Occipital lobe (tissue), 2 donors: ENCODE results near the gene FBL. TPM values are rescaled to one million over a fixed set of nuclear protein-coding genes. Genes with fewer than 3 reads are reported as not detected.
"Not testable (repeated sequence)": the region's sequence is repeated elsewhere in the genome, so short reads cannot be mapped to it uniquely, and the experiment has no call there.

Experiments used
- DNase-seq: peaks from one replicate; lab custom pipeline; 2025; lab: John Stamatoyannopoulos, UW
- total RNA-seq: library from RNA; depleted of rRNA; stranded (reverse); fragments of >200 nt; gene quantifications from one replicate; pipeline ENCODE4 v1.2.3, GENCODE V29; 2014

FBL gene
- total RNA-seq, result 217 TPM

DNA sequence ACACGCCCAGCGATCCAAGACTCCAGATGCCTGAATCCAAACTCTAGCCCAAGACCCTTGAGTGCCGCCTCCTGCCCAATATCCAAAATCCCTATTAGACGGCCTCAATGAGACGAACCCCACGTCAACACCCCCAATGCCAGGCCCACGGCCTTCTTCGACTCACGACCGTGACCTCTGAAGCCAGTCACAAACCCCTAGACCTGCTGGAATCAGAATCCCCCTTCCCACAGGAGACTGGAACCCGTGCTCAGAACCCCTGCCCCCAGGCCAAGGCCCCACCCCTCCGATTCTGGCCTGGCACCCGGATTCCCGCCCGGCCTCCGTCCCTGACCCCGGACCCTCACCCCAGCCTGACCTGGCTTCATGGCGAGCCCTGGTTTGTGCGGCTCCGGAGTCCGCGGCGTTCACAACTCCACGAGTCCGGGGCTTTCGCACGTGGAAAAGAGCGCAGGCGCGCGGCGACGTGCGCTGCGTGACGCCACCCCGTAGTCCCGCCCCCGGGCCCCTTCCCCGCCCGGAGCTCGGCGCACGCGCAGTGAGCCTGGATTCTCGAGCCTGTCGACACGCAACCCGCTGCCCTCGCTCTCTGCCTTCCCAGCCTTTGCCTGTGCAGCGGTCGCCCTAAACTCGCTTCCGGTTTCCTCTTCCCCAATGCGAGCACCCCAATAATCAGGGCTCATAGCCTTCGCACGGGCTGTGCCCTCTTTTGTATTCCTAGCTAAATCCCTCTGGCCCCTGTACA, at the start of gene FBL:
TSS of gene FBL (minus strand) at position 447 of the 745 bp plus-strand sequence. CDS start at position 368, 79 bp downstream.
- DNase-seq, result peak; percentile 86

DNA sequence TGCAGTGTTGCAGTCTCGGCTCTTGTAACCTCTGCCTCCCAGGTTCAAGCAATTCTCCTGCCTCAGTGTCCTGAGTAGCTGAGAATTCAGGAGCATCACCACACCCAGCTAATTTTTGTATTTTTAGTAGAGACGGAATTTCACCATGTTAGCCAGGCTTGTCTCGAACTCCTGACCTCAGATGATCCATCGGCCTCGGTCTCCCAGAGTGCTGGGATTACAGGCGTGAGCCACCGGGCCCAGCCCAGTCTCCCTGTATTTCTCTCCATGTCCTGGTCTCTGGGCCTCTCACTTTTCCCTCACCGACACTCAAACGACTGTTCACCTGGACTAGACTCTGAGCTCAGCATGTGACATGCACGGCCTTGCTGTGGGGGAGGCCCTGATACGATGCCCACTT, 48.9 kb upstream of the FBL start:
- not testable (repeated sequence) for DNase-seq

DNA sequence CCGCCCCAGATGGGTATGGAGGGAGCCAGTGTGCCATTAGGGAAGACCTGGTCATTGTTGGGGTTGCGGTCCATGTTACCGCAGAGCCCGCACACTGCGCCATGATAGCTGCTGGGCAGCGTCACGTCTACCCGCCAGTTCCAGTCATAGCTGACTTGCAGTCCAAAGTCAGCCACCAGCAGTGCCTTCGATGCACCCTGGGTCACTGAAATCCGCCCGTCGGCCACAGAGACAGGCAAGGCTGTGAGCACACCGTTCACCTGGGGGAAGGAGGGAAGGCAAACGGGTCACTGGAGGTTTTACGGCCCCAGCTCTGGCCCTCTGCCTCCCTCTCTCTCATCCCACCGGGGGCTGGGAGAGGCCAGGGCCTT, 48.0 kb upstream of the FBL start:
- DNase-seq, result not testable (repeated sequence)

DNA sequence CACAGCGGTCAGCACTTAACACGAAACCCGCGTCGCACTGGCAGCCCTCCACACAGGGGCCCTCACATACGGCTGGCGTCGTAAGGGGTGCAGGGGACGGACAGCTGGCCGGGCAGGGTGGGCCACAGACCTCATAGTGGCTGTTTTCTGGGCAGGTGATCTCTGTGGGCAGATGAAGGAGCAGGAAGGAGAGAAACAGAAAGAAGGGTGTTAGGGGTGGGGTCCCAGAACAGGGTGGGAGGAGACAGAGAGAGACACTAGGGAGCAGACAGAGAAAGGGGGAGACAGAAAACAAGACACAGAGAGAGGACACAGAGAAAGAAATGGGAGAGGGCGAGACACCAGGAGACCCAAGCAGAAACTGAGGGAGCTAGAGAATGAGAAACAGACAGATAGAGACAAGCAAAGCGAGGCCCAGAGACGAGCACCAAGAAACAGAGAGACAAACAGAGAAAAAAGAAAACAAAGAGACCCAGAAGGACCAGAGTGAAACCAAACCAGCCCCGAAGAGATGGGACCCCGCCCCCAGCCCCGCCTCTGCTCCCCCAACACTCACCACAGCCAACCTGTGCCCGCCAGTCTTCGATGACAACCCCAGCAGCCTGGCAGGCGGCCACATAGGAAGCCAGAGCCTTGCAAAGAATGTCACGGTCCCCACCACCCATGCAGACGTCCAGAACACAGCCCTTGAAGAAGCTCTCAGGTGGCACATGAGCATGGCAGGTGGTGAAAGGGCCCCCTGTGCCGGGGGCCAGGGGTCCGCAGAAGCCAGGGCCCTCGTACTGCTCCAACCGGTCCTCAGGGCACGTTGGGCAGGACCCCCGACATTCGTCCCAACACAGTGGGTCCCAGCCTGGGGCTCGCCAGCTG, 47.4 kb upstream of the FBL start:
- DNase-seq, result not testable (repeated sequence)

DNA sequence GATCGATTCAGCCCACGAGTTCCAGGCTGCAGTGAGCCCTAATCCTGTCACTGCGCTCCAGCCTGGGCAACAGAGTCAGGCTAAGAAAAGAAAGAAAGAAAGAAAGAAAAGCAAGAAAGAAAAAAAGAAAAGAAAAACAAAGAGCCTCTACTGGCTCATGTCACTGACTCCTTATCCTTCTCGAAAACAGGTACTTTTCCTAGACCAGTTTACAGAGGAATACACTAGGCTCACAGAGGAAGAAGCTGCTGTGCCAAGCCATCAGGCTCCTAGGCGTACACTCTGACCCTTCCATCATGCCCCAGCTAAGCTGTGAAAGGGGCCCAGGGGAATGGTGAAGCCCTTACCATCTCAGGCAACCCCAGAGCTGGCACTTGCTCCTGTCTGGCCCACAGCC, 46.3 kb upstream of the FBL start:
- DNase-seq, result not testable (repeated sequence)

DNA sequence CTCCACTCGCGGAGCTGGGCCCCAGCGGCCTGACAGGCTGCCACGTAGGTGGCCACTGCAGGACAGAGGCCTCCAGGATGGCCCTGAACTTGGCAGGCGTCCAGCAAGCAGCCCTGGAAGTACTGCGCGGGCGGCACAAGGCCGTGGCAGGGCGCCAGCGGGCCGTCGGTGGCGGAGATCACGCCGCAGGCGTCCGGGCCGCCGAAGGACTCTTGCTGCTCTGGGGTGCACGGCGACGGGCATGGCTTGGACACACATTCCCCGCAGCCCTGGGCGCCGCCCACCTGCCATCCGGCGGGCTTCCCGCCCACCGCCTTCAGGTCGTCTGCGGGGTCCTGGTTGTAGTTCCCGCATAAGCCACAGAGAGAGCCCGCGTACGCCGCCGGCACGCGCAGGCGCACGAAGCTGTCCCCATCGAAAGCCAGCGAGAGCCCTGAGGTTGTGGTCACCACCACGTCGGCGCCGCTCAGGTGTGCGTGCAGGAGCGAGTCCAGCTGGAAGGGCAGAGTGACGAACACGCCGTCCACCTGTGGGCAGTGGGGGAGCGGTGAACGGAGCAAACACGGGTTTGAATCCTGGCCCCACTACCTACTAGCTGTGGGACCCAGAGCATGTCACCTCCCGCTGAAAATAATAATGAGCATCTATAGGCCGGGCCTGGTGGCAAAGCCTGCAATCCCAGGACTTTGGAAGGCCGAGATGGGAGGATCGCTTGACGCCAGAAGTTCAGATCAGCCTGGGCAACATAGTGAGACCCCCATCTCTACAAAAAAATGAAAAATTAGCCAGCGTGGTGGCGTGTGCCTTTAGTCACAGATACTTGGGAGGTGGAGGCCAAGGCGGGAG, 45.7 kb upstream of the FBL start:
- not testable (repeated sequence) for DNase-seq

DNA sequence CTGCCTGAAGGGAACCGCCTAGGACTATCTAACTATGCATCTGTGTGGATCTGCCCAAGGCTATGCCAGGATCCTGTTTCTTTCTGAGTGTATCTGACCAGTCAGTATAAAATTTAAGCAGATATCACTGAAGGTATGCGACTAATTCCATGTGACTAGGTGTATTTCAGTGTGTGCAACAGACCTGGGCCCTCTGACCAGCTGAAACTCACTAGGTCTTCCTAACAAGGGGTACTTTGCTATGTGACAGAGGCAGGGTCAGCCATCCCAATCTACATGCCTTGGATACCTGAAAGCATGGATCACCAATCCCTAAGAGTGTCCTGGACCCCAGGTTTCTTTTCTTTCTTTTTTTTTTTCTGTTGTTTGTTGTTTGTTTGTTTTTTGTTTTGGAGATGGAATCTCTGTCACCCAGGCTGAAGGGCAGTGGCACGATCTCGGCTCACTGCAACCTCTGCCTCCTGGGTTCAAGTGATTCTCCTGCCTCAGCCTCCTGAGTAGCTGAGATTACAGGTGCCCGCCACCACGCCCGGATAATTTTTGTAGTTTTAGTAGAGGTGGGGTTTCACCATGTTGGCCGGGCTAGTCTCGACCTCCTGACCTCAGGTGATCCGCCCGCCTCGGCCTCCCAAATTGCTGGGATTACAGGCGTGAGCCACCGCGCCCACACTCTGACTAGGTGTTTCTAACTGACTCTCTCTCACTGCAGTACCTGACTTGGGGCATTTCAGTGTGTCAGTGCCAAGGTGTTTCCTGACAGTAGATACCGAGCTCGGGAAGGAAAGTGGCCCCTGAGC, 44.8 kb upstream of the FBL start:
- DNase-seq, result no peak

DNA sequence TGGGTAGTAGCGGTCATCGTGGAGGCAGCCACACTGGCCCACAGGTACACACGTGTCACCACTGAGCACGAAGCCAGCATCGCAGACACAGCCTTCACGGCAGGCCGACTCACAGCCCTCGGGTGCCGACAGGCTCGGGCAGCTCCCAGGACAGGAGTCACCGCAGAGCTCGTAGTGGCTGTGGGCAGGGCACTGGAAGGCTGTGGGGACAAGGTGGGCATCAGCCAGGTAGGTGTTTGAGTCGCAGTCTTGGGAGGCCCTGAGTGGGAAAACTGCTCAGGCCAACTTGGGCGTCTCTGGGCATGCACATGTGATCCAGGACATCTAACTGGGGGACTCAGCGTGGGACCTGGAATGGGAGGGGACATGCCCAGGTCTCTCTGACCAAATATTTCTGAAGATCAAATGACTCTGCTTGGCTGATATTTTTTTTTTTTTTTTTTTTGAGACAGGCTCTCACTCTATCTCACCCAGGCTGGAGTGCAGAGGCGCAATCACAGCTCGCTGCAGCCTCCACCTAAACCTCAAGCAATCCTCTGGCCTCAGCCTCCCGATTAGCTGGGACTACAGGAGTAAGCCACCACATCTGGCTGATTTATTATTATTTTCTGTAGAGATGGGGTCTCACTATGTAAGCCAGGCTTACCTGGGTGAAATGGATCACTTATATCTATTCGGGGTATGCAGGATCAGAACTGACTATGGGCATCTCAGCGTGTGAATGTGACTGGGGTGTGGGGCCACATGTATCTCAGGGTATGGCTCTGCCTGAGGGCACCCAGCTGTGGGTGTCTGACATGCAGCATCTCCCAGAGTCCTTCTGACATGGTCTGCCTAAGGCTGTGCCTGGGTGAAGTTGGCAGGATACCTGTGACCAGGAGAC, 43.9 kb upstream of the FBL start:
- DNase-seq, result not testable (repeated sequence)

DNA sequence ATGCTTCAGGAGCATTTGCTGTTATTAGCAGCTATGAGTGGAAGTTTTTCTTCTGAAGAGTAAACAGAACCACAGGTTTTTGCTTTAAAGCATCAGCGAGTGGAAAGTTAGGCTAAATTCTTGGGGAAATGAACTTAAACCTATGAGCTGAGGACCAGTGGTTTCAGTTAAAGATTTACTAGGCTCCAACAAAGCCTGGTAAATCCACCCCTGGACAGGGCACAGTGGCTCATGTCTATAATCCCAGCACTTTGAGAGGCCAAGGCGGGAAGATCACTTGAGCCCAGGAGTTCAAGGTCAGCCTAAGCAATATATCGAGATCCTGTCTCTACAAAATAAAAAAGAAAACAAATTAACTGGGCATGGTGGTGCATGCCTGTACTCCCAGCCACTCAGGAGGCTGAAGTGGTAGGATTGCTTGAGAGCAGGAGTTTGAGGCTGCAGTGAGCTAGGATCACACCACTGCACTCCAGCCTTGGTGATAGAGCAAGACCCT, 41.3 kb upstream of the FBL start:
- not testable (repeated sequence) for DNase-seq

DNA sequence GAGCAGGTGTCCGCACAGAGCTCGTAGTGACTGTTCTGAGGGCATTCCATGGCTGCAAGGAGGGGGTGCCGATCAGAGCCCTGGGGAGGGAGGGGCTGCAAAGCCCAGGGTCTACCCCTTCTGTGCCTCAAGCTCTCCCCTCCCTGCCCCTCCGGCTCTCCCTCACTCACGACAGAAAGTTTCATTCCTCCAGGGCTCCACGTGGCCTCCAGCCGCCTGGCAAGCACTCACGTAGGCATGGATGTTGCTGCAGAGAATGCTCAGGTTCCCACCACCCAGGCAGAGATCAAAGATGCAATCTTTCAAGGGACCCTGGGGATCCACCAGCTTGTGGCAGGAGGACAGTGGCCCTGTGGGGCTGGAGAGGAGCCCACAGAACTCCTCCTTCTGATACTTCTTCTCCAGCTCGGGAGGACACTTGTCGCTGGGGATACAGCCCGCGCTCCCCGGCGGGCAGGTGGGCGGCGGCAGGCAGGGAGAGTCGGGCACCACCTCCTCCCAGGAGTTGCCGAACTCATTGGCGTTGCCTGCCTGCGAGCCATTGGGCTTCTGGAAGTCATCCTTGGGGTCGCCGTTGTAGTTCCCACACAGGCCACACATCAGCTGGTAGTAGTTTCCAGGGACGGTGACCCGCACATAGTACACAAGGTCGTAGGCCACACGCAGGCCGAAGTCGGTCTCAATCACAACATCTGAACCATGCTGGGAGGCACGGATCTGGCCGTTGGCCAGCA, 39.8 kb upstream of the FBL start:
- not testable (repeated sequence) for DNase-seq

DNA sequence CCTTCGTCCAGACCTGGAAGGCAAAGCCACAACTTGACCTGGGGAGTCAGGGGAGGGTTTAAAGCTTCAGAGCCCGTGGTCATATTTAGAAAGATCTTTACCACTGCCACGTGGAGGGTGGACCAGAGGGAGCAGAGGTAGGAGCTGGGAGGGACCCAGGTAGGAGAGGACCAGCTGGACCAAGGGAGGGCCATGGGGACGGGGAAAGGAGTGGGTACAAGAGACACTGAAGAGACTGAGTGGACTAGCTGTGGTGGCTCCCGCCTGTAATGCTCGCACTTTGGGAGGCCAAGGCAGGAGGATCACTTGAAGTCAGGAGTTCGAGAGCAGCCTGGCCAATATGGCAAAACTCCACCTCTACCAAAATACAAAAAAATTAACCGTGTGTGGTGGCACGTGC, 38.5 kb upstream of the FBL start:
- DNase-seq, result not testable (repeated sequence)

DNA sequence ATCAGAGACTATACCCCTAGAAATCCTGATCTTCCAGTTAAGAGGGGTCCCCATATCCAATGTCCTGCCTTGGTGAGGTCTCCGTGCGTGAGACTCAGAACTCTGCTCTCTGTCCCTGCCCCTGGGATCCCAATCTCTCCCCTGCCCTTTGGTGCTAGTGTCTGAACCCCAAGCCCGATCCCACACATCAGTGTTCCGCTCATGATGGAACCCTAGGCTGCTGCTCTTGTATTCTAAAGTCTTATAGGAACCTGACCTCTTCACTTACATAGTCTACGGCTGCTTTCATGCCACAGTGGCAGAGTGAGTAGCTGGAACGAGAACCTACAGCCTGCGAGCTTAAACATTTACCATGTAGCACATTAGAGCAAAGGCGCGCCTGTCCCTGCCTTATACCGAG, 36.5 kb upstream of the FBL start:
- DNase-seq, result not testable (repeated sequence)

DNA sequence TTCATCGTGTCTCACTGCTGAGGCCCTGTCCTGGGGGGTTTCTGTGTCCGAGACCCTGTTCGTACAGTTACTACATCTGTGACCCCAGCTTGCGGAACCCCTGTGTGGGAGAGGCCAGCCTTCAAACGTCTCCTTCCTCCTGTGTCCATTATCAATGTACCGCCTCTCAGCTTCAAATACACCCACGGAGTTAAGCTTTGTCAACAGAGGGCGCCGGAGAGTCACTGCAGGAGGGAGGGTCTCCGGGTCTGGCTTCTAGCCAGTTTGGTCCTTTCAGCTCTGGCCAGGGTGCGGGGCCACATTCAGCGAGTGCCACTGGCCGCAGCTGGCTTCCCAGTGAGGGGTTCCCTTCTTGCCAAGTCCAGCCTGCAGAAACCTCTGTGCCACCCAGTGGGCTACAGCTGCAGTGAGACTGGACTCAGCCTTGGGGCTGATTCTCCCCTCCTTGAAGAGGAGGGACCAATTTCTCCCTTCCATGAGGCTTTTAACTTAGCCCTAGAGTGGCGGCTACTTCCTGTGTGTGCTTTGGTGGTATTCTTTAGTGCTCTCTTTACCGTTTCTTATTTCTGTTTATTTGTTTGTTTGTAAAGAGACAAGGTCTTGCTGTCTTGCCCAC, 35.4 kb upstream of the FBL start:
- not testable (repeated sequence) for DNase-seq

DNA sequence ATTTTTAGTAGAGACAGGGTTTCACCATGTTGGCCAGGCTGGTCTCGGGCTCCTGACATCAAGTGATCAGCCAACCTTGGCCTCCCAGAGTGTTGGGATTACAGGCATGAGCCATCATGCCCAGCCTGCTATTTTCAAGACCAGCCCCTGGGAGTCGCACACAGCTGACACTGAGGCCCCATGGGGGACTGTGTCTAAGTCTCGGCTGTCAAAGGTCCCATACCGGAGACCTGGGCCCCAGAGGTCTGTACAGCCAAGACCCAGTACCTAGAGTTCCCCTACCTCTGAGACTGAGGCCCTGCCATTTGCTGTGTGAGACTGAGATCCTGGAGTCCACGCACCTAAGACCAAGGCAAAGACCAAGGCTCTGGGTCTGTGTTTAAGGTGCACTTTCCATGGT, 34.1 kb upstream of the FBL start:
- DNase-seq, result not testable (repeated sequence)

DNA sequence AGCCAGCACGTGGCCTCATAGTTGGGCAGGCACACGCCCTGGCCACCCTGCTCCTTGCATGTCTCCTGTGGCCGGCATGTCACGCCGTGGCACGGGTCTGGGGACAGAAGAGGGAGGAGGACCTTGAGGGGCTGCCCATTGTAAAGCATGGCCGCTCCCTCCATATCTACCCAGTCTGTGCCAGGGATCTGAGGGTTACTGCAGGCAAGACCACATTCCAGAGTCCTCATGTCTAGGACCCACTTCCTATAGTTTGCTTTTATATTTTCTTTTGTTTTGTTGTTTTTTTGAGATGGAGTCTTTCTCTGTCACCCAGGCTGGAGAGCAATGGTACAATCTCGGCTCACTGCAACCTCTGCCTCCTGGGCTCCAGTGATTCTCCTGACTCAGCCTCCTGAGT, 33.6 kb upstream of the FBL start:
- not testable (repeated sequence) for DNase-seq

DNA sequence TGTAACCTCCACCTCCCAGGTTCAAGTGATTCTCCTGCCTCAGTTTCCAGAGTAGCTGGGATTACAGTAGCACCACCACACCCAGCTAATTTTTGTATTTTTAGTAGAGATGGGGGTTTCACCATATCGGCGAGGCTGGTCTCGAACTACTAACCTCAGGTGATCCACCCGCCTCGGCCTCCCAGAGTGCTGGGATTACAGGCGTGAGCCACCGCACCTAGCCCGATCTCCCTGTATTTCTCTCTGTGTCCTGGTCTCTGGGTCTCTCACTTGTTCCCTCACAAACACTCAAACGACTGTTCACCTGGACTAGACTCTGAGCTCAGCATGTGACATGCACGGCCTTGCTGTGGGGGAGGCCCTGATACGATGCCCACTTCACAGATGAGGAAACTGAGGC, 32.7 kb upstream of the FBL start:
- DNase-seq, result not testable (repeated sequence)

DNA sequence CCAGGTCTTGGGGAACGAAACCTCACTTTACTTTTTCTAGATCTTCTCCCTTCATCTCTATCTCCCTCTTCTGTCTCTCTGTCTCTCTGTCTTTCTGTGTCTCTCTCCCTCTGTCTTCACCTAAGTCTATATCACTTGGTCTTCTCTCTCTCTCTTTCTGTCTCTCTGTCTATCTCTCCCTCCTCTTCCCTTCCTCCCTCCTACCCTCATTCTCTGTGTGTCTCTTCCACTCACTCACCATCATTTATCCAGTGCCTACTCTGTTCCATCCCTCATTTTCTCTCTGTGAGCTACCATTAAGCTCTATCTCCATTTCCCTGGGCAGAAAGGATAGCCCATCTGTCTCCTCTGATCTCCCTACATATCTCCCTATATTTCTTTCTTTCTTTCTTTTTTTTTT, 32.2 kb upstream of the FBL start:
- DNase-seq, result no peak

DNA sequence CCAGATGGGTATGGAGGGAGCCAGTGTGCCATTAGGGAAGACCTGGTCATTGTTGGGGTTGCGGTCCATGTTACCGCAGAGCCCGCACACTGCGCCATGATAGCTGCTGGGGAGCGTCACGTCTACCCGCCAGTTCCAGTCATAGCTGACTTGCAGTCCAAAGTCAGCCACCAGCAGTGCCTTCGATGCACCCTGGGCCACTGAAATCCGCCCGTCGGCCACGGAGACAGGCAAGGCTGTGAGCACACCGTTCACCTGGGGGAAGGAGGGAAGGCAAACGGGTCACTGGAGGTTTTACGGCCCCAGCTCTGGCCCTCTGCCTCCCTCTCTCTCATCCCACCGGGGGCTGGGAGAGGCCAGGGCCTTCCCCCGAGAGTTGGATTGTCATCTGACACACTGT, 31.8 kb upstream of the FBL start:
- DNase-seq, result not testable (repeated sequence)
